ES-I3 (cell line): ENCODE results near the gene TAMM41.
"Not testable (repeated sequence)": the region's sequence is repeated elsewhere in the genome, so short reads cannot be mapped to it uniquely, and the experiment has no call there.

Experiments used
- H3K36me3 ChIP-seq: 2 replicates; pipeline ENCODE4 v1.6.1; 2013; ENCODE audit warnings: mild to moderate bottlenecking, low read length, control low read depth, moderate library complexity; ENCODE audit not compliant: insufficient read depth
- H3K4me1 ChIP-seq: 2 replicates; pipeline ENCODE4 v1.6.1; 2013; ENCODE audit warnings: mild to moderate bottlenecking, control low read depth, low read length; ENCODE audit not compliant: insufficient read depth
- H3K9ac ChIP-seq: 2 replicates; pipeline ENCODE4 v1.6.1; 2013; ENCODE audit warnings: low read depth, mild to moderate bottlenecking, low read length, moderate library complexity
- H3K9me3 ChIP-seq: 2 replicates; pipeline ENCODE4 v1.6.1; 2013; ENCODE audit warnings: mild to moderate bottlenecking, low read length, moderate library complexity; ENCODE audit not compliant: control insufficient read depth, insufficient read depth

Gene TAMM41

GRCh38 chr3:11846281-11847266 is at the start of gene TAMM41:
TAMM41 (minus strand) TSS chr3:11846885; CDS start chr3:11846636, 249 bp downstream.
- peaks cover 5% of the 10 kb centered on the region; the same call in 1 of the 2 replicates for H3K4me1 ChIP-seq
- H3K9ac ChIP-seq: peak within 1 kb of the TSS; percentile 76
- no peaks in the 10 kb centered on the region for H3K9me3 ChIP-seq
- peaks cover 9% of the 10 kb centered on the region for H3K36me3 ChIP-seq

- H3K9me3 ChIP-seq: no peaks in the 10 kb centered on the region
- no peaks in the 10 kb centered on the region for H3K4me1 ChIP-seq
- no peaks in the 10 kb centered on the region for H3K36me3 ChIP-seq
- no peak overlapping the region for H3K9ac ChIP-seq
Observed at GRCh38 chr3:11878837-11879236, 32.2 kb upstream of the TAMM41 start.

- H3K4me1 ChIP-seq, H3K9me3 ChIP-seq: not testable (repeated sequence)
Observed at GRCh38 chr3:11874707-11875106, 28.0 kb upstream of the TAMM41 start.

GRCh38 chr3:11863739-11864138 is 17.1 kb upstream of the TAMM41 start:
- H3K9me3 ChIP-seq, H3K4me1 ChIP-seq, H3K36me3 ChIP-seq, H3K9ac ChIP-seq: not testable (repeated sequence)

More at GRCh38 chr3:11874707-11875106, 28.0 kb upstream of the TAMM41 start:
- not testable (repeated sequence) for H3K9ac ChIP-seq, H3K36me3 ChIP-seq

GRCh38 chr3:11862584-11862983 is 15.9 kb upstream of the TAMM41 start:
- not testable (repeated sequence) for H3K36me3 ChIP-seq, H3K9me3 ChIP-seq, H3K9ac ChIP-seq, H3K4me1 ChIP-seq

GRCh38 chr3:11862145-11862544 is 15.5 kb upstream of the TAMM41 start:
- not testable (repeated sequence) for H3K9me3 ChIP-seq, H3K9ac ChIP-seq, H3K4me1 ChIP-seq, H3K36me3 ChIP-seq

- not testable (repeated sequence) for H3K9ac ChIP-seq, H3K4me1 ChIP-seq, H3K9me3 ChIP-seq, H3K36me3 ChIP-seq
Observed at GRCh38 chr3:11860213-11860612, 13.5 kb upstream of the TAMM41 start.

- Histone ChIP-seq H3K9me3 (no peaks in the 10 kb centered on the region), H3K9ac (no peak overlapping the region), H3K36me3 (no peaks in the 10 kb centered on the region), H3K4me1 (no peaks in the 10 kb centered on the region)
Observed at GRCh38 chr3:11853450-11853849, 6.8 kb upstream of the TAMM41 start.

GRCh38 chr3:11850003-11850402 is 3.3 kb upstream of the TAMM41 start:
- Histone ChIP-seq H3K9me3 (no peaks in the 10 kb centered on the region), H3K9ac (no peak overlapping the region), H3K36me3 (no peaks in the 10 kb centered on the region), H3K4me1 (peaks cover 2% of the 10 kb centered on the region; the same call in 1 of the 2 replicates)

- peak overlapping the region; percentile 76; the same call in 1 of the 2 replicates for H3K9ac ChIP-seq
- peaks cover 5% of the 10 kb centered on the region; the same call in 1 of the 2 replicates for H3K36me3 ChIP-seq
- peaks cover 5% of the 10 kb centered on the region; the same call in 1 of the 2 replicates for H3K4me1 ChIP-seq
- H3K9me3 ChIP-seq: no peaks in the 10 kb centered on the region
Observed at GRCh38 chr3:11847607-11848006, 922 bp upstream of the TAMM41 start.

- peaks cover 5% of the 10 kb centered on the region; the same call in 1 of the 2 replicates for H3K4me1 ChIP-seq
- peaks cover 9% of the 10 kb centered on the region for H3K36me3 ChIP-seq
- H3K9ac ChIP-seq: peak overlapping the region; percentile 76
- H3K9me3 ChIP-seq: 0 out of 2 replicates have a peak, but pooled peaks cover under 1% of the 10 kb centered on the region
Observed at GRCh38 chr3:11845651-11846050, 1.0 kb downstream of the TAMM41 start.

GRCh38 chr3:11844891-11845290 is 1.8 kb downstream of the TAMM41 start:
- no peak overlapping the region for H3K9ac ChIP-seq
- peaks cover 3% of the 10 kb centered on the region; the same call in 1 of the 2 replicates for H3K9me3 ChIP-seq
- H3K4me1 ChIP-seq: peaks cover 5% of the 10 kb centered on the region; the same call in 1 of the 2 replicates
- H3K36me3 ChIP-seq: peaks cover 9% of the 10 kb centered on the region

GRCh38 chr3:11835028-11835639 is 11.6 kb downstream of the TAMM41 start:
- no peaks in the 10 kb centered on the region; the same call in 1 of the 2 replicates for H3K9me3 ChIP-seq
- H3K36me3 ChIP-seq: peaks cover 4% of the 10 kb centered on the region; the same call in 1 of the 2 replicates
- no peaks in the 10 kb centered on the region for H3K4me1 ChIP-seq
- no peak overlapping the region for H3K9ac ChIP-seq

- Histone ChIP-seq H3K9ac (no peak overlapping the region), H3K4me1 (no peaks in the 10 kb centered on the region), H3K36me3 (peaks cover 6% of the 10 kb centered on the region), H3K9me3 (no peaks in the 10 kb centered on the region)
Observed at GRCh38 chr3:11832981-11833905, 13.4 kb downstream of the TAMM41 start.
